ENCODE results near the gene CLSTN2.

- TF ChIP-seq, protein P1, sequence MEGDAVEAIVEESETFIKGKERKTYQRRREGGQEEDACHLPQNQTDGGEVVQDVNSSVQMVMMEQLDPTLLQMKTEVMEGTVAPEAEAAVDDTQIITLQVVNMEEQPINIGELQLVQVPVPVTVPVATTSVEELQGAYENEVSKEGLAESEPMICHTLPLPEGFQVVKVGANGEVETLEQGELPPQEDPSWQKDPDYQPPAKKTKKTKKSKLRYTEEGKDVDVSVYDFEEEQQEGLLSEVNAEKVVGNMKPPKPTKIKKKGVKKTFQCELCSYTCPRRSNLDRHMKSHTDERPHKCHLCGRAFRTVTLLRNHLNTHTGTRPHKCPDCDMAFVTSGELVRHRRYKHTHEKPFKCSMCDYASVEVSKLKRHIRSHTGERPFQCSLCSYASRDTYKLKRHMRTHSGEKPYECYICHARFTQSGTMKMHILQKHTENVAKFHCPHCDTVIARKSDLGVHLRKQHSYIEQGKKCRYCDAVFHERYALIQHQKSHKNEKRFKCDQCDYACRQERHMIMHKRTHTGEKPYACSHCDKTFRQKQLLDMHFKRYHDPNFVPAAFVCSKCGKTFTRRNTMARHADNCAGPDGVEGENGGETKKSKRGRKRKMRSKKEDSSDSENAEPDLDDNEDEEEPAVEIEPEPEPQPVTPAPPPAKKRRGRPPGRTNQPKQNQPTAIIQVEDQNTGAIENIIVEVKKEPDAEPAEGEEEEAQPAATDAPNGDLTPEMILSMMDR (IDR thresholded peaks at IDR 0.05): no peak
- TF ChIP-seq POLR2A (IDR thresholded peaks at IDR 0.05): no peak
Observed at GRCh38 chr3:139940622-139941021, 5.6 kb downstream of the CLSTN2 start.
